Stimulated activated naive CD8-positive, alpha-beta T cell treated with anti-CD3 and anti-CD28 coated beads, Interleukin-15, Interleukin-2, amounts not matched to agents 100 ng/mL and 50 ng/mL, for 24 hours (primary cell): Measurements from ENCODE around the gene INTS7.
A peak's percentile ranks its signal among the peaks of the same experiment; 100 is the strongest.
"Not testable (repeated sequence)": the region's sequence is repeated elsewhere in the genome, so short reads cannot be mapped to it uniquely, and the experiment has no call there.

Experiments
- H3K27ac Mint-ChIP-seq: one replicate; pipeline ENCODE4 v1.8.0; 2021; ENCODE audit warnings: mild to moderate bottlenecking, mixed read lengths
- H3K27me3 Mint-ChIP-seq: one replicate; pipeline ENCODE4 v1.8.0; 2021; ENCODE audit warnings: mixed read lengths
- H3K36me3 Mint-ChIP-seq: one replicate; pipeline ENCODE4 v1.8.0; 2021; ENCODE audit warnings: low read depth, mixed read lengths
- H3K4me1 Mint-ChIP-seq: one replicate; pipeline ENCODE4 v1.8.0; 2021; ENCODE audit warnings: low read depth, mixed read lengths
- H3K4me3 Mint-ChIP-seq: one replicate; pipeline ENCODE4 v1.8.0; 2021; ENCODE audit warnings: mild to moderate bottlenecking, mixed read lengths
- H3K9me3 Mint-ChIP-seq: one replicate; pipeline ENCODE4 v1.8.0; 2021; ENCODE audit warnings: mixed read lengths

INTS7 gene

GRCh38 chr1:212045981-212046380 lies 10.6 kb upstream of the INTS7 start:
- Mint-ChIP-seq H3K27ac (no peak overlapping the region), H3K4me3 (no peak overlapping the region), H3K36me3 (peaks cover 85% of the 10 kb centered on the region), H3K4me1 (peaks cover 5% of the 10 kb centered on the region), H3K9me3 (no peaks in the 10 kb centered on the region), H3K27me3 (no peaks in the 10 kb centered on the region)

- peaks cover 82% of the 10 kb centered on the region for H3K36me3 Mint-ChIP-seq
- no peak overlapping the region for H3K27ac Mint-ChIP-seq
- no peaks in the 10 kb centered on the region for H3K9me3 Mint-ChIP-seq
- H3K27me3 Mint-ChIP-seq = no peaks in the 10 kb centered on the region
- H3K4me1 Mint-ChIP-seq = peaks cover 14% of the 10 kb centered on the region
- no peak overlapping the region for H3K4me3 Mint-ChIP-seq
These were observed 9.5 kb upstream of the INTS7 start for GRCh38 chr1:212044851-212045250.

GRCh38 chr1:212042436-212042835 lies 7.1 kb upstream of the INTS7 start:
- no peak overlapping the region for H3K27ac Mint-ChIP-seq
- H3K36me3 Mint-ChIP-seq = peaks cover 75% of the 10 kb centered on the region
- H3K4me3 Mint-ChIP-seq = no peak overlapping the region
- no peaks in the 10 kb centered on the region for H3K27me3 Mint-ChIP-seq
- H3K4me1 Mint-ChIP-seq = peaks cover 35% of the 10 kb centered on the region
- H3K9me3 Mint-ChIP-seq = no peaks in the 10 kb centered on the region

GRCh38 chr1:212040629-212041412 lies 5.5 kb upstream of the INTS7 start:
- Mint-ChIP-seq H3K4me1 (peaks cover 41% of the 10 kb centered on the region), H3K27ac (no peak overlapping the region), H3K9me3 (no peaks in the 10 kb centered on the region), H3K4me3 (peak overlapping the region; percentile 1), H3K36me3 (peaks cover 73% of the 10 kb centered on the region), H3K27me3 (no peaks in the 10 kb centered on the region)

GRCh38 chr1:212039622-212040021 lies 4.3 kb upstream of the INTS7 start:
- no peak overlapping the region for H3K4me3 Mint-ChIP-seq
- H3K36me3 Mint-ChIP-seq = peaks cover 61% of the 10 kb centered on the region
- H3K4me1 Mint-ChIP-seq = peaks cover 50% of the 10 kb centered on the region
- H3K27me3 Mint-ChIP-seq = peaks cover 3% of the 10 kb centered on the region
- no peaks in the 10 kb centered on the region for H3K9me3 Mint-ChIP-seq
- H3K27ac Mint-ChIP-seq = no peak overlapping the region

GRCh38 chr1:212037900-212038299 lies 2.5 kb upstream of the INTS7 start:
- peaks cover 62% of the 10 kb centered on the region for H3K36me3 Mint-ChIP-seq
- no peak overlapping the region for H3K27ac Mint-ChIP-seq
- H3K4me1 Mint-ChIP-seq = peaks cover 64% of the 10 kb centered on the region
- peaks cover 3% of the 10 kb centered on the region for H3K27me3 Mint-ChIP-seq
- no peaks in the 10 kb centered on the region for H3K9me3 Mint-ChIP-seq
- peak overlapping the region; percentile 99 for H3K4me3 Mint-ChIP-seq

- Mint-ChIP-seq H3K36me3 (peaks cover 54% of the 10 kb centered on the region), H3K27me3 (peaks cover 3% of the 10 kb centered on the region), H3K9me3 (no peaks in the 10 kb centered on the region), H3K4me3 (peak overlapping the region; percentile 99), H3K27ac (peak overlapping the region; percentile 100), H3K4me1 (peaks cover 78% of the 10 kb centered on the region)
These were observed 663 bp upstream of the INTS7 start for GRCh38 chr1:212035835-212036605.

- Mint-ChIP-seq H3K27me3 (peaks cover 3% of the 10 kb centered on the region), H3K27ac (peak overlapping the region; percentile 100), H3K36me3 (peaks cover 46% of the 10 kb centered on the region), H3K9me3 (no peaks in the 10 kb centered on the region), H3K4me1 (peaks cover 80% of the 10 kb centered on the region), H3K4me3 (peak overlapping the region; percentile 99)
These were observed 738 bp downstream of the INTS7 start for GRCh38 chr1:212034516-212035122.

GRCh38 chr1:212030936-212031528 lies 4.3 kb downstream of the INTS7 start:
- Mint-ChIP-seq H3K27me3 (peaks cover 3% of the 10 kb centered on the region), H3K36me3 (peaks cover 28% of the 10 kb centered on the region), H3K9me3 (no peaks in the 10 kb centered on the region), H3K27ac (peak overlapping the region; percentile 85), H3K4me3 (peak overlapping the region; percentile 21), H3K4me1 (peaks cover 60% of the 10 kb centered on the region)

GRCh38 chr1:212027727-212028126 lies 7.6 kb downstream of the INTS7 start:
- H3K4me1 Mint-ChIP-seq = peaks cover 40% of the 10 kb centered on the region
- not testable (repeated sequence) for H3K9me3 Mint-ChIP-seq
- peaks cover 39% of the 10 kb centered on the region for H3K36me3 Mint-ChIP-seq

GRCh38 chr1:212024469-212025149 lies 10.7 kb downstream of the INTS7 start:
- Mint-ChIP-seq H3K27ac (no peak overlapping the region), H3K9me3 (peaks cover 7% of the 10 kb centered on the region), H3K4me3 (no peak overlapping the region), H3K36me3 (peaks cover 47% of the 10 kb centered on the region), H3K4me1 (peaks cover 10% of the 10 kb centered on the region), H3K27me3 (no peaks in the 10 kb centered on the region)

More at GRCh38 chr1:212027727-212028126, 7.6 kb downstream of the INTS7 start:
- not testable (repeated sequence) for H3K4me3 Mint-ChIP-seq, H3K27me3 Mint-ChIP-seq, H3K27ac Mint-ChIP-seq

GRCh38 chr1:212022908-212023307 lies 12.4 kb downstream of the INTS7 start:
- H3K9me3 Mint-ChIP-seq, H3K4me3 Mint-ChIP-seq, H3K27ac Mint-ChIP-seq, H3K27me3 Mint-ChIP-seq, H3K4me1 Mint-ChIP-seq: not testable (repeated sequence)
- peaks cover 52% of the 10 kb centered on the region for H3K36me3 Mint-ChIP-seq

- H3K9me3 Mint-ChIP-seq = peaks cover 7% of the 10 kb centered on the region
- peaks cover 5% of the 10 kb centered on the region for H3K4me1 Mint-ChIP-seq
- H3K27ac Mint-ChIP-seq = no peak overlapping the region
- H3K4me3 Mint-ChIP-seq = no peak overlapping the region
- H3K36me3 Mint-ChIP-seq = peaks cover 54% of the 10 kb centered on the region
- H3K27me3 Mint-ChIP-seq = no peaks in the 10 kb centered on the region
These were observed 13.8 kb downstream of the INTS7 start for GRCh38 chr1:212021563-212021962.

- no peak overlapping the region for H3K27ac Mint-ChIP-seq
- H3K4me3 Mint-ChIP-seq = no peak overlapping the region
- peaks cover 7% of the 10 kb centered on the region for H3K9me3 Mint-ChIP-seq
- no peaks in the 10 kb centered on the region for H3K27me3 Mint-ChIP-seq
- peaks cover 5% of the 10 kb centered on the region for H3K4me1 Mint-ChIP-seq
- H3K36me3 Mint-ChIP-seq = peaks cover 54% of the 10 kb centered on the region
These were observed 14.4 kb downstream of the INTS7 start for GRCh38 chr1:212020975-212021374.
